Measurements from ENCODE around the gene PCDH9. TPM values are rescaled to one million over a fixed set of nuclear protein-coding genes. Genes with fewer than 3 reads are reported as not detected.

The PCDH9 gene
- total and polyA plus RNA-seq, 2 experiments from 2014 or later: 0.31 to 0.52 TPM

- no peak for TF ChIP-seq ETS1 (IDR thresholded peaks at IDR 0.05)
- no peak for TF ChIP-seq STAT1 (IDR thresholded peaks at IDR 0.05; ENCODE audit: unreplicated experiment)
- TF ChIP-seq POLR2AphosphoS5 (IDR thresholded peaks at IDR 0.05; ENCODE audit: low read depth): no peak
- TF ChIP-seq JUNB (IDR thresholded peaks at IDR 0.05; ENCODE audit: unreplicated experiment): no peak
Observed at GRCh38 chr13:66560189-66560588, 669.9 kb downstream of the PCDH9 start (continued).

GRCh38 chr13:66559093-66559492 lies 671.0 kb downstream of the PCDH9 start:
- no peak overlapping the region for H3K27ac ChIP-seq (ENCODE audit: low read depth)
- no peak for TF ChIP-seq REST (IDR thresholded peaks at IDR 0.05; ENCODE audit: unreplicated experiment)
- TF ChIP-seq ZNF462 (CRISPR knock-in tag; IDR thresholded peaks at IDR 0.05): no peak
- no peak for TF ChIP-seq CREB1 (CRISPR knock-in tag; IDR thresholded peaks at IDR 0.05; ENCODE audit: low read depth)
- TF ChIP-seq ETS1 (IDR thresholded peaks at IDR 0.05): no peak
- no peak for TF ChIP-seq EZH2 (IDR thresholded peaks at IDR 0.05; ENCODE audit: low read depth, unreplicated experiment)
- TF ChIP-seq ZNF331 (CRISPR knock-in tag; IDR thresholded peaks at IDR 0.05; ENCODE audit: low read depth): no peak
- no peak for TF ChIP-seq STAT1 (IDR thresholded peaks at IDR 0.05; ENCODE audit: unreplicated experiment)
- TF ChIP-seq NANOG (IDR thresholded peaks at IDR 0.05; ENCODE audit: borderline replicate concordance): no peak
- H3K4me1 ChIP-seq (ENCODE audit: insufficient read depth): peaks cover 8% of the 10 kb centered on the region
- H3K36me3 Mint-ChIP-seq (ENCODE audit: low read depth): peaks cover 13% of the 10 kb centered on the region
- peaks cover 9% of the 10 kb centered on the region; the same call in 2 of the 3 replicates for H3K9me3 Mint-ChIP-seq
- H3K27ac Mint-ChIP-seq: no peak overlapping the region
- no peaks in the 10 kb centered on the region for H3K9me2 ChIP-seq (ENCODE audit: insufficient read depth)
- no peak overlapping the region for H2AFZ ChIP-seq
- H3K36me3 ChIP-seq (ENCODE audit: insufficient read depth): no peaks in the 10 kb centered on the region
- no peaks in the 10 kb centered on the region for H4K20me1 ChIP-seq (replicated peaks; ENCODE audit: insufficient read depth)
- no peak overlapping the region for H3K4me2 ChIP-seq
- DNase-seq (ENCODE audit: low spot score): no peak
- no peak for ATAC-seq
- no peaks in the 10 kb centered on the region for H3F3A ChIP-seq (replicated peaks; ENCODE audit: low read depth)
- no peak overlapping the region for H3K4me3 ChIP-seq
- H3K79me2 ChIP-seq (replicated peaks; ENCODE audit: insufficient read depth): no peaks in the 10 kb centered on the region
- H3K4me3 Mint-ChIP-seq: no peak overlapping the region
- no peaks in the 10 kb centered on the region for H3K27me3 Mint-ChIP-seq (ENCODE audit: insufficient read depth, low read depth, poor library complexity)
- no peaks in the 10 kb centered on the region for H3K27me3 ChIP-seq (ENCODE audit: insufficient read depth)
- peaks cover 10% of the 10 kb centered on the region for H3K4me1 Mint-ChIP-seq

Measured in GM23338 (cell line).